ENCODE results near the gene ARID5B. TPM values are rescaled to one million over a fixed set of nuclear protein-coding genes. Genes with fewer than 3 reads are reported as not detected.

ARID5B gene
- total RNA-seq, 1 experiment from 2014 or later: 2.3 TPM

- DNase-seq (ENCODE audit: low spot score) (no peak), ATAC-seq (no peak)
- Mint-ChIP-seq H3K4me1 (peaks cover 39% of the 10 kb centered on the region), H3K4me3 (no peak overlapping the region), H3K9me3 (no peaks in the 10 kb centered on the region), H3K27ac (no peak overlapping the region), H3K36me3 (no peaks in the 10 kb centered on the region), H3K27me3 (ENCODE audit: low read depth) (peaks cover 19% of the 10 kb centered on the region)
- POLR2A ChIA-PET: no interaction called here
- CTCF ChIA-PET: interaction anchor here (1.2 to 3.2 kb wide), 3 partner anchors 17 to 124 kb away, joined by 3 to 11 read pairs (median 3); no protein-coding TSS in a partner anchor
- TF ChIP-seq, protein P1, sequence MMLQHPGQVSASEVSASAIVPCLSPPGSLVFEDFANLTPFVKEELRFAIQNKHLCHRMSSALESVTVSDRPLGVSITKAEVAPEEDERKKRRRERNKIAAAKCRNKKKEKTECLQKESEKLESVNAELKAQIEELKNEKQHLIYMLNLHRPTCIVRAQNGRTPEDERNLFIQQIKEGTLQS (CRISPR knock-in tag; conservative IDR thresholded peaks at IDR 0.05): no peak
- TF ChIP-seq JUN (CRISPR knock-in tag; IDR thresholded peaks at IDR 0.05) (no peak), ZNF423 (CRISPR knock-in tag; IDR thresholded peaks at IDR 0.05) (no peak), ARID4B (CRISPR knock-in tag; IDR thresholded peaks at IDR 0.05; ENCODE audit: borderline replicate concordance) (no peak), KAT7 (CRISPR knock-in tag; IDR thresholded peaks at IDR 0.05; ENCODE audit: borderline replicate concordance) (no peak), PRRX2 (CRISPR knock-in tag; IDR thresholded peaks at IDR 0.05) (no peak), ATF6 (CRISPR knock-in tag; IDR thresholded peaks at IDR 0.05) (no peak), ZNF671 (CRISPR knock-in tag; IDR thresholded peaks at IDR 0.05) (no peak), FOXK1 (CRISPR knock-in tag; IDR thresholded peaks at IDR 0.05) (no peak)
- TF ChIP-seq, protein P2, sequence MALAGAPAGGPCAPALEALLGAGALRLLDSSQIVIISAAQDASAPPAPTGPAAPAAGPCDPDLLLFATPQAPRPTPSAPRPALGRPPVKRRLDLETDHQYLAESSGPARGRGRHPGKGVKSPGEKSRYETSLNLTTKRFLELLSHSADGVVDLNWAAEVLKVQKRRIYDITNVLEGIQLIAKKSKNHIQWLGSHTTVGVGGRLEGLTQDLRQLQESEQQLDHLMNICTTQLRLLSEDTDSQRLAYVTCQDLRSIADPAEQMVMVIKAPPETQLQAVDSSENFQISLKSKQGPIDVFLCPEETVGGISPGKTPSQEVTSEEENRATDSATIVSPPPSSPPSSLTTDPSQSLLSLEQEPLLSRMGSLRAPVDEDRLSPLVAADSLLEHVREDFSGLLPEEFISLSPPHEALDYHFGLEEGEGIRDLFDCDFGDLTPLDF (CRISPR knock-in tag; IDR thresholded peaks at IDR 0.05): no peak
- TF ChIP-seq, protein P3, sequence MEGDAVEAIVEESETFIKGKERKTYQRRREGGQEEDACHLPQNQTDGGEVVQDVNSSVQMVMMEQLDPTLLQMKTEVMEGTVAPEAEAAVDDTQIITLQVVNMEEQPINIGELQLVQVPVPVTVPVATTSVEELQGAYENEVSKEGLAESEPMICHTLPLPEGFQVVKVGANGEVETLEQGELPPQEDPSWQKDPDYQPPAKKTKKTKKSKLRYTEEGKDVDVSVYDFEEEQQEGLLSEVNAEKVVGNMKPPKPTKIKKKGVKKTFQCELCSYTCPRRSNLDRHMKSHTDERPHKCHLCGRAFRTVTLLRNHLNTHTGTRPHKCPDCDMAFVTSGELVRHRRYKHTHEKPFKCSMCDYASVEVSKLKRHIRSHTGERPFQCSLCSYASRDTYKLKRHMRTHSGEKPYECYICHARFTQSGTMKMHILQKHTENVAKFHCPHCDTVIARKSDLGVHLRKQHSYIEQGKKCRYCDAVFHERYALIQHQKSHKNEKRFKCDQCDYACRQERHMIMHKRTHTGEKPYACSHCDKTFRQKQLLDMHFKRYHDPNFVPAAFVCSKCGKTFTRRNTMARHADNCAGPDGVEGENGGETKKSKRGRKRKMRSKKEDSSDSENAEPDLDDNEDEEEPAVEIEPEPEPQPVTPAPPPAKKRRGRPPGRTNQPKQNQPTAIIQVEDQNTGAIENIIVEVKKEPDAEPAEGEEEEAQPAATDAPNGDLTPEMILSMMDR (IDR thresholded peaks at IDR 0.05): no peak
- TF ChIP-seq, protein P4, sequence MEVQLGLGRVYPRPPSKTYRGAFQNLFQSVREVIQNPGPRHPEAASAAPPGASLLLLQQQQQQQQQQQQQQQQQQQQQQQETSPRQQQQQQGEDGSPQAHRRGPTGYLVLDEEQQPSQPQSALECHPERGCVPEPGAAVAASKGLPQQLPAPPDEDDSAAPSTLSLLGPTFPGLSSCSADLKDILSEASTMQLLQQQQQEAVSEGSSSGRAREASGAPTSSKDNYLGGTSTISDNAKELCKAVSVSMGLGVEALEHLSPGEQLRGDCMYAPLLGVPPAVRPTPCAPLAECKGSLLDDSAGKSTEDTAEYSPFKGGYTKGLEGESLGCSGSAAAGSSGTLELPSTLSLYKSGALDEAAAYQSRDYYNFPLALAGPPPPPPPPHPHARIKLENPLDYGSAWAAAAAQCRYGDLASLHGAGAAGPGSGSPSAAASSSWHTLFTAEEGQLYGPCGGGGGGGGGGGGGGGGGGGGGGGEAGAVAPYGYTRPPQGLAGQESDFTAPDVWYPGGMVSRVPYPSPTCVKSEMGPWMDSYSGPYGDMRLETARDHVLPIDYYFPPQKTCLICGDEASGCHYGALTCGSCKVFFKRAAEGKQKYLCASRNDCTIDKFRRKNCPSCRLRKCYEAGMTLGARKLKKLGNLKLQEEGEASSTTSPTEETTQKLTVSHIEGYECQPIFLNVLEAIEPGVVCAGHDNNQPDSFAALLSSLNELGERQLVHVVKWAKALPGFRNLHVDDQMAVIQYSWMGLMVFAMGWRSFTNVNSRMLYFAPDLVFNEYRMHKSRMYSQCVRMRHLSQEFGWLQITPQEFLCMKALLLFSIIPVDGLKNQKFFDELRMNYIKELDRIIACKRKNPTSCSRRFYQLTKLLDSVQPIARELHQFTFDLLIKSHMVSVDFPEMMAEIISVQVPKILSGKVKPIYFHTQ (CRISPR knock-in tag; IDR thresholded peaks at IDR 0.05): no peak
- TF ChIP-seq, protein P5, sequence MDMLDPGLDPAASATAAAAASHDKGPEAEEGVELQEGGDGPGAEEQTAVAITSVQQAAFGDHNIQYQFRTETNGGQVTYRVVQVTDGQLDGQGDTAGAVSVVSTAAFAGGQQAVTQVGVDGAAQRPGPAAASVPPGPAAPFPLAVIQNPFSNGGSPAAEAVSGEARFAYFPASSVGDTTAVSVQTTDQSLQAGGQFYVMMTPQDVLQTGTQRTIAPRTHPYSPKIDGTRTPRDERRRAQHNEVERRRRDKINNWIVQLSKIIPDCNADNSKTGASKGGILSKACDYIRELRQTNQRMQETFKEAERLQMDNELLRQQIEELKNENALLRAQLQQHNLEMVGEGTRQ (CRISPR knock-in tag; IDR thresholded peaks at IDR 0.05): no peak
Measured at GRCh38 chr10:62021128-62021665, 119.7 kb downstream of the ARID5B start.

Data from WTC11 (cell line).